Stimulated activated CD8-positive, alpha-beta memory T cell treated with anti-CD3 and anti-CD28 coated beads, Interleukin-15, amount 100 ng/mL, for 1 hour (primary cell): Measurements from ENCODE around the gene LZTR1.

Source experiments
- DNase-seq: peaks from one replicate; pipeline ENCODE4 v3.0.0-alpha.2; 2020; ENCODE audit warnings: low read depth

Gene LZTR1

DNA sequence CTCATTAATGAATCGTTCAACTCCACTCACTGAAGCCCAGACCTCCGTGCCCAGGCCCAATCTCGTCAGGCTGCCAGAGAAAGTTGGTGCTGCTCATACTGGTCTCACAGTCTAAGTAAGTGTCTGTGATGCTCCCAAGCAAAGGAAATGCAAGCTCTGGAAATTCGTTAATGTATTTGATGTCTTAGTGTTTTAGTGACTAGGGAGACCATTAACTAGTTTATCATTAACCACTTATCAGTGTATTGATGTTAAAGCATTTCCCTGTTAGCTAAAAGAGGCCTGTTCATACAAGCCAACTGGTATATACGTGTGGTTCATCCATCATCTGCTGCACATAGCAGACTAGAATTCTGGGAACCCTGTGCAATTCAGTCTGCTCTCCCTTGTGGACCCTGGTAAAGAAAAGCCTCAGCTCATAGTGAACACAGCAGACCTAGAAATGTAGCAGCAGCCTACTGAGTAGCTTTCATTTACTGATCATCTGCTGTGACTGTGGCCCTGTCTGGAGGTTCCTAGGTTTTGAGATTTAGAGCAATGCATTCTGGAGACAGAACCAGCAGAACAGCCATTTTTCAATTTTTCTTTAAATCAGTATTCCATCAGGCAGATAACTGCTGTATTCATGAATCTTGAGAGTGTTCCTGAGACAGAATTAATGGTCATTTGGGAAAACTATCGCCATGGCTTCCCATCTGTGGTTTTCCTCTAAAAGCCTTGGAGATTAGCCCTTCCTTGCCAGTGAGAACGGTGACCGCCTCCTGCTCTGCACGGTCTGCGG lies 30.8 kb upstream of the LZTR1 start:
- no peak for DNase-seq

- no peak for DNase-seq
These were observed 30.1 kb upstream of the LZTR1 start for GRCh38 chr22:20951932-20952380.

- no peak for DNase-seq
These were observed 29.4 kb upstream of the LZTR1 start for GRCh38 chr22:20952544-20953341.

- no peak for DNase-seq
These were observed 28.8 kb upstream of the LZTR1 start for GRCh38 chr22:20953342-20953608.

- no peak for DNase-seq
These were observed 28.2 kb upstream of the LZTR1 start for GRCh38 chr22:20953668-20954500.

- no peak for DNase-seq
These were observed 26.5 kb upstream of the LZTR1 start for GRCh38 chr22:20955548-20955947.

DNA sequence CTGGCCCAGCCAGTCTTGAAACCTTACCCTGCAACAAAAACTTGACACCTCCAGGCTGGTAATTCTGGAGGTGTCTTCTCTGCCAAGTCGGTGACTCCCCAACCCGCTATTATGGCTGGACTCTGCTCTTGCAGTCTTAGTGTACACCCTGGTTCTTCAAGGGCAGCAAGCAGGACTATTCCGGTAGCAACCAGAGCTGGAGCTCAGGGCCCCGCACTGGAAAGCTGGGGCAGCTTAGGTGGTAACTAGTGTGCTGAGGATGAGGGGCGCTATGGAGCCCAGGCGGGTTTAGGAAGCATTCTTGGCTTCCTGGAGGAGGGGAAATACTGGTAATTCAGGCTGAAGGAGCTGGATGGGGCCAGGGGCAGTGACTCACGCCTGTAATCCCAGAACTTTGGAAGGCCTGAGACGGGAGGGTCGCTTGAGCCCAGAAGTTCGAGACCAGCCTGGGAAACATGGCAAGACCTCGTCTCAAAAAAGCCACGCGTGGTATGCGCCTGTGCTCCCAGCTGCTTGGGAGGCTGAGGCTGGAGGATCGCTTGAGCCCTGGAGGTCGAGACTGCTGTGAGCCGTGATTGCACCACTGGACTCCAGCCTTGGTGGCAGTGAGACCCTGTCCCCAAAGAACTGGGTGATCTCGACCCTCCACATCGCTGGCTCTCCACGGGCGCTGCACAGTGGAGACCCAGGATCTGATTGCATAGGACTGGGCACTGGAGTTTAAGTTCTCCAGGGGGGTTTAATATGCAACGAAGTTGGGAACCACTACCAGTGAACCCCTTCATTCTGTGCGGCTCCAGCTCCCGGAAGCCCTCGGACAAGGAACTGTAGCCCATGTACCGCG lies 25.6 kb upstream of the LZTR1 start:
- DNase-seq, result no peak

DNA sequence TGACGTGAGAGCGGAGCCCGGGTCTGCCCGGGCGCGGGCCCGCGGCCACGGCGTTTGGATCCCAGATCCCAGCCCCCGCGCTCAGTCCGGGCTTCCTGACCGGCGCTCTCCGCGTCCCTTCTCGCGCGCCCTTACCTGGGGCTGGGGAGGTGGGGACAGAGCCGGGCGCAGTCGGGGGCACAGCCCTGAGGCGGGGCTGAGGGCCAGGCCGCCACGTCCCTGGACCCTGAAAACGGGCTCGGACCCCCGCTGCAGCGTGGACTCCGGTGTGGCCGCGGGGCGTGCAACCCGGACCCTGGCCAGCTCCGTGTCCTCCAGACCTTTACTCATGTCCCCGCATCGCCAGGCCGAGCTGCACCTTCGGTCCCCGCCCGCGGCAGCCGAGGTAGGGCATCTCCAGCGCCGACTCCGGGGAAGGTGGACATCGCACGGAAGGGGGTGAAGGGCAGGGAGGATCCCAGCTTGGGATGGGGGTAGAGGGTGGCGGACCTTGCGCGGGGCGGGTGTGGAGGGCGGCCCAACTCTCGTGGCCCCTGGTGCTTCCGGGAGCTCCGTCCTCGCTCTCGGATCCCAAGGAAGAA lies 24.9 kb upstream of the LZTR1 start:
- no peak for DNase-seq

- no peak for DNase-seq
These were observed 24.2 kb upstream of the LZTR1 start for GRCh38 chr22:20957683-20958431.

GRCh38 chr22:20959578-20960461 lies 22.3 kb upstream of the LZTR1 start:
- no peak for DNase-seq

DNA sequence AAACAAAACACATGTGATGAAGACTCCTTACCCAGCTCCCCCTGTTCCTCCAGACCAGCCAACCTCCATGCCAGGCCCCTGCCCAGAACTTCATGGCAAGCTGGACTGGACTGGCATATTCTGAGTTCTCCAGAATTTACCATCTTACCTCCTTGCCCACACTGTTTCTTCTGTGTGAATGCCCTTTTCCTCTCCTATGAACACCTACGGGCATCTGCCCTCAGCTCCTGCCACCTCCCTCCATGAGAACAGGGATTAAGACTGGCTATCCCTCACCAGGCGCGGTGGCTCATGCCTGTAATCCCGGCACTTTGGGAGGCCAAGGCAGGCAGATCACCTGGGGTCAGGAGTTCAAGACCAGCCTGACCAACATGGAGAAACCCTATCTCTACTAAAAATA lies 21.5 kb upstream of the LZTR1 start:
- DNase-seq, result no peak

GRCh38 chr22:20962491-20962945 lies 19.6 kb upstream of the LZTR1 start:
- no peak for DNase-seq

GRCh38 chr22:20963201-20964052 lies 18.7 kb upstream of the LZTR1 start:
- DNase-seq, result no peak

- no peak for DNase-seq
These were observed 17.9 kb upstream of the LZTR1 start for GRCh38 chr22:20964090-20964798.

- no peak for DNase-seq
These were observed 17.3 kb upstream of the LZTR1 start for GRCh38 chr22:20964799-20965103.

- DNase-seq, result no peak
These were observed 16.8 kb upstream of the LZTR1 start for GRCh38 chr22:20965104-20965887.
